HG03064 (cell line): ENCODE measurements around the gene EIF5.

Experiments
- ATAC-seq: cut with Tn5 transposase; IDR thresholded peaks from one replicate; pipeline ENCODE4 v1.9.1; 2021; ENCODE audit warnings: low read depth; ENCODE audit not compliant: unreplicated experiment

The EIF5 gene

GRCh38 chr14:103333754-103334643 is at the start of gene EIF5:
EIF5 (plus strand) TSS chr14:103334237; CDS start chr14:103335861, 1,624 bp downstream.
- peak; percentile 80 for ATAC-seq

- no peak for ATAC-seq
These were observed 49.2 kb upstream of the EIF5 start for GRCh38 chr14:103284574-103285467.

GRCh38 chr14:103286460-103286859 is 47.6 kb upstream of the EIF5 start:
- no peak for ATAC-seq

DNA sequence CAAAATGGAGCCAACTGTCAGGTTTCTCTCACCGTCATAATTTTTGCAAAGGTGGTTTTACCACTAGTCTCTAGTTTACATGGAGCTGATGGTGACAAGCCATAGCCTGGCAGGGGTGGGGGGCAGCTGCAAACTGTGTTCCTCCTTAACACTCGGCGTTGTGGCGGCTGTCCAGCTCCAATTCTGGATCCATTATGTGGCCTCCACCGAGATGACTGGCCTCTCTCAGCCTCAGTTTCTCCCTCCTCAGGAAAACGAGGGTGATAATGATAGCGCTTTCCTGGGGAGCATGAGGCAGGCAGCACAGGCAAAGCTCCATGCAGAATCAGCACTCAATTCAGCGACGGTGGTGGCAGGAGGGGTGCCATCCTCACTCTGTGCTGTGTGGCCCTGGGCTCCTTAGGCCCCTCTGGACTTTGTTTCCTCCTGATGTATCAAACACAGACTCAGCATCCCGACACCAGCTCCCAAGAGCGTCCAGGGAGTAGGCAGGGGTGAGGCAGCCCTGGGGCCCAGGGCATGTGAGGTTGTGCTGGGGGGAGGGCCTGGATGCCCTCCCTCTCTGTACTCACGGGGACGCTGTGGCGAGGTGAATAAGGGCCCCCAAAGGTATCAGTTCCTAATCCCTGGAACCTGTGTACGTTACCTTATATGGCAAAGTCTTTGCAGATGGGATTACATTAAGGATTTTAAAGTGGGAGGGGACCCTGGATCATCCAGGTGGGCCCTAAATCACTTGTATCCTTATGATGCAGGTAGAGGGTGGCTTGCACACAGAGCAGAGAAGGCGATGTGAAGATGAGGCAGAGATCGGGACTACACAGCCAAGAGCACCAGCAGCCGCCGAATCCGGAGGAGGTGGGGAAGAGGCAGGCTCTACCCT is 46.8 kb upstream of the EIF5 start:
- ATAC-seq, result no peak

DNA sequence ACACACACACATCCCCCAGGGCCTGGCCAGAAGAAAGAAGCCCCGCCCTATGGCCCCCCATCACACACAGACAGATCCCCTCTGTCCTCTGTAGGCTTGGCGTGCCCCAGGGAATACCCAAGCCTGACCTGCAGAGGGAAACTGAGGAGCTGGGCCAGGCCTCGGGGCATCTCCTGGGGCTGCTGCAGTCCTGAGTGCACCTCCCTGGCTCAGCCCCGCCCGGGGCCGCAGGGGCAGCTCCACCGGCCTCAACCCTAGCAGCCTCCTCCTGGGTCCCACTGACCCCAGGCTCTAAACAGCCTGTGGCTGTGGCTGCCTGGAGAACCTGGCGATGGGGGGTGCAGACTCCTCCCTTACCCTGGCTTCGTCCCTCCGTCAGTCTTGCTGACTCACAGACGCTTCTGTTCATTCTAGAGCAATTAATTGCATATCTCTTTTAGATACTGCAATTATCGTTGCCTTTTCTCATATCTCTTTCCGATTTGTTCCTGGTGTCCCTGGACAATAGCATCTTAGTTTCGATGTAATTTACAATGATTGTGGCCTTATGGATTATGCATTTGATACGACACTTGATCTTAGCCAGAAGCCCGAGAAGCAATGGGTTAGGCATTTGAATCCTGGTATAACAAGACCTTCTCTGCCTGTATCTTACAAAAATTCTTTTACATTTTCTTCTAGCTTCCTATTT is 45.8 kb upstream of the EIF5 start:
- no peak for ATAC-seq

DNA sequence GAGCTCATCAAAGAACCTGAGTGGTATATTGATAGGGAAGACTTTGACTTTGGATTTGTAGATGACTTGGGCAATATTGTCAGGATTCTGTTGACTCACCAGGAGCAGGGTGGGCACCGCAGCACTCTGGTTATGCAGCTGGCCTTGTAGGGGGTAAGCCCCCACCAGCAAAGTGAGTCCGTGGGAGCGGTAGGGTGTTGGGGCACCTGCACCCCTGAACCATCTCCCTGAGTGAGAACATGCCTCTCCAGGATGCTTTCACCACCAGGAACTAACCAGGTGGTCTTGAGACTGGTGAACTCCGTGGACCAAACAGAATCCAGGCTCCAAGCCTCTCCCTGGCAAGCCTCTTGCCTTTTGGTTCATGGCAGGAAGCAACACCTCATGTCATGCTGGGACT is 44.0 kb upstream of the EIF5 start:
- ATAC-seq, result no peak

DNA sequence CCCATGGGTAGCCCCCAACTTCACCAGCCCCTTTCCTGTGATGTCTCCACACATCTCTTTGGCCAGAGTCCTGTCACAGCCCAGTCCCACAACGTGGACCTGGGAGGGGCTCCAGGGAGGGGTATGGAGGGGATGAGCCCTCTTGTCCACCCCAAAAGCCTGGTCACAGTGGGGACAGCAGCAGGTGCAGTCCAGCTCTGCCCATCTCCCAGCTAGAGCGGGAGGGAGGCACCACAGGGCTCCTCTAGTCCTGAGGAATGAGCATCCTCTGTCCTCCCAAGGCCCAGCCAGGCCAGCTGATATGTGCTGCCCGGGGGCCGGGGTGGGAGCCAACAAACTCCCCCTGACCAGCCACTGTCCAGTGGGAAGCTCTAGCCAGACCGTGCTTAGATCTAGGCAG is 43.5 kb upstream of the EIF5 start:
- no peak for ATAC-seq

- no peak for ATAC-seq
These were observed 43.1 kb upstream of the EIF5 start for GRCh38 chr14:103290961-103291360.

- no peak for ATAC-seq
These were observed 41.3 kb upstream of the EIF5 start for GRCh38 chr14:103292426-103293374.

- ATAC-seq, result no peak
These were observed 40.6 kb upstream of the EIF5 start for GRCh38 chr14:103293465-103293864.

GRCh38 chr14:103294091-103294490 is 39.9 kb upstream of the EIF5 start:
- no peak for ATAC-seq

DNA sequence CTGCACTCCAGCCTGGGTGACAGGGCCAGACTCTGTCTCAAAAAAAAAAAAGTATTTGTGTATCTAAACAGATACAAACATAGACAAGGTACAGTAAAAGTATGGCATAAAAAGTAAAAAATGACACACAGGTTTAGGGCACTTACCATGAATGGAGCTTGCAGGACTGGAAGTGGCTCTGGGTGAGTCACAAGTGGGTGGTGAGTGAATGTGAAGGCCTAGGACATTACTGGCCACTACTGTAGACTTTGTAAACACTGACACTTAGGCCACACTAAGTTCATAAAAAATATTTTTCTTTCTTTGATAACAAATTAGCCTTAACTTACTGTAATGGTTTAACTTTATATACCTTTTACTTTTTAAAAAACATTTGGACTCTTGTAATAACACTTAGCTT is 38.0 kb upstream of the EIF5 start:
- no peak for ATAC-seq

DNA sequence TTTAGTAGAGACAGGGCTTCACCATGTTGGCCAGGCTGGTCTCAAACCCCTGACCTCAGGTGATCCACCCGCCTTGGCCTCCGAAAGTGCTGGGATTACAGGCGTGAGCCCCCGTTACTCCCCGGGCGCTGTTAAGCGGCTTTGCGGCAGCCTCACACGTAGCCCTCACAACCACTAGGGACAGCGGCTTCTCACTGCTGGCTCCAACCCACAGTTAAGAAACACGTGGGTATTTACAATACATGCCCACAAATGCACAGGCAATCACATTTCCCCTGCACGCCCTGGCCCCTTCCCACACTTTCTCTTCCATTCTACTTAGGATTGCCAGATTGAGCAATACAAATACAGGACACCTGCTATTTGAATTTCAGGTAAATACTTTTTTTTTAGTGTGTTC is 37.0 kb upstream of the EIF5 start:
- no peak for ATAC-seq

GRCh38 chr14:103298620-103299019 is 35.4 kb upstream of the EIF5 start:
- no peak for ATAC-seq

DNA sequence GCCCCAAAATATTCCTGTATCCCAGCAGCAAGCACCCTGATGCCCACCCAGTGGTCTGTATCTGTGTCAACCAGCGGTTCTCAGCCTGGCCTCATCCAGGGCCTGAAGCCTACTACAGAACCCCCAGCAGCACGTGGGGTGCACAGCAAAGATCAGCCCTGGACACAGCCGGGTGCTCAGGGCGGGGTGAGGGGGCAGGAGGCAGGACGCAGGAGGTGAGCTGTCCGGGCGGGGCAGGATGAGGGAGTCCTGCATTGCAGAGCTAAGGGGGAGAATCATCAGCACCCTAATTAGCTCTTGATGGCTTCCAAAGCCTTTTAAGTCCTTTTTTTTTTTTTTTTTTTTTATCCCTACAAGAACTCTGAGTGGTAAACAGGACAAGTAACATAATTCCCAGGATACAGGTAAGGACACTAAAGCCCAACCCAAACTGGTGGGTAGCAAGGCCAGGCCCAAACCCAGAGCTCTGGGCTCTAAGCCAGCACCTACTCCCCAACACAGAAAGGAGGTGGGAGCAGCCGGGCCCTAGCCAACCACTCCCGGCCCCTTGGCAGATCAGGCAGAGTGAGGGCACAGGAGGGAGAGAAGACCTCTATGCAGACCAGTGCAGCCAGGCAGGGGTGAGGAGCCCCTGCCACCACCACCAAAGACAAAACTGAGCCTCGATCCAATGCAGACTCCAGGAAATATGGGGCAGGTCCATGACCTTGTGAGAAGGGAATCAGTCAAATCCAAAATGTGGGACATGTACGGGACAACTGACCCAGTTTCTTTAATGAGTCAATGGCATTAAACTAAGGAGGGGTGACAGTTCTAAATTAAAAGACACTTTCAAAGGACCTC is 32.3 kb upstream of the EIF5 start:
- ATAC-seq, result no peak

- ATAC-seq, result no peak
These were observed 31.1 kb upstream of the EIF5 start for GRCh38 chr14:103302966-103303365.

DNA sequence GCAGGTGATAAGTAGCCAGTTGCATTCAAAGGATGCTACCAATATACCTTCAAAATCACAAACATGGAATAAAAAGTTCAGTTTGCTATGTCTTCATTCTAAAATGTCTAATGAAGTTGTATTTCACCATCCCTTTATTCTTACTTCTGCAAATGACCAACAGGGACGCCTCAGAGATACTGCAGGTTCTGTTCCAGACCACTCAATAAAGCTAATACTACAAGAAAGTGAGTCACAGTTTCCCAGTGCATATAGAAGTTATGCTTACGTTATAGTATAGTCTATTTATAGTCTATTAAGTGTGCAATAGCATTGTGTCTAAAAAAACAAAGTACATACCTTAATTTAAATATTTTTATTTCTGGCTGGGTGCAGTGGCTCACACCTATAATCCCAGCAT is 29.3 kb upstream of the EIF5 start:
- ATAC-seq, result no peak
